ENCODE results near the gene SCAMP2.

DNA sequence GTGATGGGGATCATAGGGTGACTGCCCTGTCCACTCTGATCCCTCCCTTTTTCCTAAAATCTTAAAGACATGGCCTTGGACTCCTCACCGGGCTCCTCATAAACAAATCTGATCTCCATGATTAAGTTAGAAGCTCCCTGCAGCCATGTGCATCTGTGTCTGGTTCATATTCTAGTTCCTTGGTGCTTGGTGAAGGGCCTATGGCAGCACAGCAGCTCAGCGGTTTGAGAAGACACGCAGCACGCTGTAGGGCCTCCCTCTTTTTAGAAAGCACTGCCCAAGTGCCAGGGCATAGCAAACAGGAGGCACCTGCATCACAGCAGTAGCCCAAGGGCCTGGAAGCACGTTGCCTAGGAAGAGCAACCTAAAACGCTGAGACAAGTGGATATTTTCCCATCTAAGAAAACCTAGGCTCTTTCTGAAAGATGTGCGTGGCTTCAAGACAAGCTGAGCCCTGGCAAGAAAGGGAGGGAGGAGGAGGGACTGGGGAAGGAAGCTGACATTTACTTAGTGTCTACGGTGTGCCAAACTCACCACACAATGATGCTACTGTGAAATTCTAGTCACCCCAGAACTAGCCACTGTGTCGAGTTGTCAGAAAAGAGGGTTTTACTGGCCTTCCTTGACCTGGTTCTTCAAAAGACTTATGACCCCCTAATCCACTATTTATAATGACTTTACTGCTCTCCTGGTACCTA, 15.3 kb downstream of the SCAMP2 start:
- TF ChIP-seq, protein P1, sequence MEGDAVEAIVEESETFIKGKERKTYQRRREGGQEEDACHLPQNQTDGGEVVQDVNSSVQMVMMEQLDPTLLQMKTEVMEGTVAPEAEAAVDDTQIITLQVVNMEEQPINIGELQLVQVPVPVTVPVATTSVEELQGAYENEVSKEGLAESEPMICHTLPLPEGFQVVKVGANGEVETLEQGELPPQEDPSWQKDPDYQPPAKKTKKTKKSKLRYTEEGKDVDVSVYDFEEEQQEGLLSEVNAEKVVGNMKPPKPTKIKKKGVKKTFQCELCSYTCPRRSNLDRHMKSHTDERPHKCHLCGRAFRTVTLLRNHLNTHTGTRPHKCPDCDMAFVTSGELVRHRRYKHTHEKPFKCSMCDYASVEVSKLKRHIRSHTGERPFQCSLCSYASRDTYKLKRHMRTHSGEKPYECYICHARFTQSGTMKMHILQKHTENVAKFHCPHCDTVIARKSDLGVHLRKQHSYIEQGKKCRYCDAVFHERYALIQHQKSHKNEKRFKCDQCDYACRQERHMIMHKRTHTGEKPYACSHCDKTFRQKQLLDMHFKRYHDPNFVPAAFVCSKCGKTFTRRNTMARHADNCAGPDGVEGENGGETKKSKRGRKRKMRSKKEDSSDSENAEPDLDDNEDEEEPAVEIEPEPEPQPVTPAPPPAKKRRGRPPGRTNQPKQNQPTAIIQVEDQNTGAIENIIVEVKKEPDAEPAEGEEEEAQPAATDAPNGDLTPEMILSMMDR (IDR thresholded peaks at IDR 0.05 in 8 of 11, conservative IDR thresholded peaks at IDR 0.05 in 3 of 11) = no peak
- no peak for TF ChIP-seq POLR2A (IDR thresholded peaks at IDR 0.05)
